GM19035 (cell line): Measurements from ENCODE around the gene KEAP1.

Experiments
- ATAC-seq: cut with Tn5 transposase; IDR thresholded peaks from one replicate; pipeline ENCODE4 v1.9.1; 2021; ENCODE audit not compliant: unreplicated experiment

The KEAP1 gene

DNA sequence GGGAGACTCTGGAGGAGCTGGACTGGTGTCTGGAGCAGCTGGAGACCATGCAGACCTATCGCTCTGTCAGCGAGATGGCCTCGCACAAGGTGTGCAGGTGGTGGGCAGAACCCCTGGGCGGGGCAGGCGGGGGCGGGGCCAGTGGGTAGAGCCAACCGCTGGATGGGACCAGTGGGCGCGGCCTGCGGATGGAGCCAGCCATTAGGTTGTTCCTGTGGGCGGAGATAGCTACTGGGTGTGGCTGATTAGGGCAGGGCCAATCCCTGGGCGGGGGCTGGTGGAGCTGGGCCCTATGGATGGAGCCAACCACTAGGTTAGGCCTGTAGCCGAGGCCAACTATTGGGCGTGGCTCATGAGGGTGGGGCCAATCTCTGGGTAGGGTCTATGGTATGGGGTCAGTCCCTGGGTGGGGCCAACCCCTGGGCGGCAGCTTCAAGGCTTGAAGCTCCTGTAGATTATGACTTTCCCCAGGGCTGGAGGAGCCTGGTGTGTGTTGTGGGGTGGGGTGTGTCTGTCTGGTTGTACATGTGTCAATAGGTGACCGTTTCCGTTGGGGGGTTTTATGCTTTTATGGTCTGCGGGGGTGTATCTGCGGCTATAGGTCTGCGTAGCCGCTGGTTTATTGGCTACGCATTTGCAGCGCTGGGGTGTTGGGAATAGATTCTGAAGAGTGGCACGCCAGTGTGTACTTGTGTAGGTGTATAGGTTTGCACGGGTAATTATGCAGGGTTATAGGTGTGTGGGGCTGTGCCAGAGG, 52.1 kb downstream of the KEAP1 start:
- no peak for ATAC-seq

- ATAC-seq = no peak
Observed at GRCh38 chr19:10450191-10450852, 52.8 kb downstream of the KEAP1 start.

DNA sequence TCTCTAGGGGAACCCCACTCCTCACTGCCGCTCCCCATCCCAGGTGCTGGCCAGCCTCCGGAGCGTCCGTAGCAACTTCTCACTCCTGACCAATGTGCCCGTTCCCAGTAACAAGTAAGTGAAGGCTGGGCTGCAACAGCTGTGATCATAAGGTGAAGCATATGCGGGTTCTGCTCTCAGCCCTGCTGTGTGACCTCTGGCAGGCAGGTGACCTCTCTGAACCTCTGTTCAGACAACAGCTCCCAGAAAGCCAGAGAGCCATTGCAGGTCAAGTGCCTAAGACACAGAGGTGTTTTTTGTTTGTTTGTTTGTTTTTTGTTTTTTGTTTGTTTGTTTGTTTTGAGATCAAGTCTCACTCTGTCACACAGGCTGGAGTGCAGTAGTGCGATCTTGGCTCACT, 54.1 kb downstream of the KEAP1 start:
- ATAC-seq = no peak

DNA sequence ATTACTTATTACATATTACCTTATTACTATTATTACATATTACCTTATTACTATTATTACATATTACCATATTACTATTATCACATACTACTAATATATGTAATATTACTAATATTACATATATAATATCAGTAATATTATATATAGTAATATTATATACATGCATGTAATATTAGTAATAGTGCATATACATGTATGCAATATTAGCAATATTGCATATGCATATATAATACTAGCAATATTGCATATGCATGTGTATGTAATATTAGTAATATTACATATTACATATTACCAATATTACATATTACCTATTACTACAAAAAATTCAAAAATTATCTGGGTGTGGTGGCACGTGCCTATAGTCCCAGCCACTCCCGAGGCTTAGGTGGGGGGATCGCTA, 60.5 kb downstream of the KEAP1 start:
- ATAC-seq = no peak

DNA sequence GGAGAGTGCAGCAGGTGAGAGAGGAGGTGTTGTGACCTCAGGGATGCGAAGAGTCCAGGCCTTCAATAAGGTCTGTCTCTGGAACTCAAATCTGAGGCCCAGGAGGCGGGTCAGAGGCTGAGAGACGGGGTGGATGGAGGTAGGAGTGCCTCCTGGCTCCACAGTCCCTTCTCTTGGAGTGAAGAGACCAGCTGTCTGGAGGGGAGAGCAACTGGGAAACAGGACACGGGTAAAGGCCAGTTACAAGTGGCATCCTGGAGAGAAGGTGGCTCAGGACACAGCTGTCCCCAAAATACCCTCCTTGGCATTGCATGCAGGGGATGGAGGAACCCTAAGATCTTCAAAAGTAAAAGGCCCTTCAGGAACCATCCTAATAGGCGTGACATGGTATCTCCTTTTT, 63.6 kb downstream of the KEAP1 start:
- no peak for ATAC-seq
